SU-DHL-6 (cell line): ENCODE results near the gene CDYL2.

Experiments
- EZH2phosphoT487 ChIP-seq: fragments of 200-600 bp; sonication (generic), shearing (Covaris generic); conservative IDR thresholded peaks from 2 replicates; pipeline ENCODE4 v1.6.1; 2018; ENCODE audit warnings: mild to moderate bottlenecking, antibody characterized with exemption, low read length, moderate library complexity, mixed read lengths
- TF ChIP-seq, protein P1 (sequence below): fragments of 200-600 bp; sonication (generic); IDR thresholded peaks from one replicate; pipeline ENCODE4 v1.5.1; 2017; ENCODE audit warnings: antibody characterized with exemption, mild to moderate bottlenecking, low read length, moderate library complexity; ENCODE audit not compliant: insufficient read depth, poor library complexity, severe bottlenecking

- TF ChIP-seq, protein P1, sequence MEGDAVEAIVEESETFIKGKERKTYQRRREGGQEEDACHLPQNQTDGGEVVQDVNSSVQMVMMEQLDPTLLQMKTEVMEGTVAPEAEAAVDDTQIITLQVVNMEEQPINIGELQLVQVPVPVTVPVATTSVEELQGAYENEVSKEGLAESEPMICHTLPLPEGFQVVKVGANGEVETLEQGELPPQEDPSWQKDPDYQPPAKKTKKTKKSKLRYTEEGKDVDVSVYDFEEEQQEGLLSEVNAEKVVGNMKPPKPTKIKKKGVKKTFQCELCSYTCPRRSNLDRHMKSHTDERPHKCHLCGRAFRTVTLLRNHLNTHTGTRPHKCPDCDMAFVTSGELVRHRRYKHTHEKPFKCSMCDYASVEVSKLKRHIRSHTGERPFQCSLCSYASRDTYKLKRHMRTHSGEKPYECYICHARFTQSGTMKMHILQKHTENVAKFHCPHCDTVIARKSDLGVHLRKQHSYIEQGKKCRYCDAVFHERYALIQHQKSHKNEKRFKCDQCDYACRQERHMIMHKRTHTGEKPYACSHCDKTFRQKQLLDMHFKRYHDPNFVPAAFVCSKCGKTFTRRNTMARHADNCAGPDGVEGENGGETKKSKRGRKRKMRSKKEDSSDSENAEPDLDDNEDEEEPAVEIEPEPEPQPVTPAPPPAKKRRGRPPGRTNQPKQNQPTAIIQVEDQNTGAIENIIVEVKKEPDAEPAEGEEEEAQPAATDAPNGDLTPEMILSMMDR: no peak
- no peak for TF ChIP-seq EZH2phosphoT487
These were observed 40.0 kb upstream of the CDYL2 start for GRCh38 chr16:80844395-80844794.
